ENCODE results near the gene NRP1.

Gene NRP1

GRCh38 chr10:33274096-33274785 is 60.2 kb downstream of the NRP1 start:
- Mint-ChIP-seq H3K4me3 (no peak overlapping the region), H3K9me3 (no peaks in the 10 kb centered on the region), H3K27me3 (peaks cover 57% of the 10 kb centered on the region), H3K36me3 (ENCODE audit: insufficient read depth) (no peaks in the 10 kb centered on the region), H3K27ac (ENCODE audit: low read depth) (no peak overlapping the region), H3K4me1 (no peaks in the 10 kb centered on the region)
- DNase-seq (ENCODE audit: low spot score in 2 of 2): no peak
- no peak for ATAC-seq (replicated peaks; ENCODE audit: extremely low read depth, poor library complexity, severe bottlenecking)

GRCh38 chr10:33273295-33274002 is 61.0 kb downstream of the NRP1 start:
- Mint-ChIP-seq H3K27ac (ENCODE audit: low read depth) (no peak overlapping the region), H3K27me3 (peaks cover 49% of the 10 kb centered on the region), H3K36me3 (ENCODE audit: insufficient read depth) (no peaks in the 10 kb centered on the region), H3K4me3 (no peak overlapping the region), H3K9me3 (no peaks in the 10 kb centered on the region), H3K4me1 (no peaks in the 10 kb centered on the region)
- no peak for DNase-seq (ENCODE audit: low spot score in 2 of 2)
- ATAC-seq (replicated peaks; ENCODE audit: extremely low read depth, poor library complexity, severe bottlenecking): no peak

GRCh38 chr10:33272635-33273034 is 61.8 kb downstream of the NRP1 start:
- Mint-ChIP-seq H3K27ac (ENCODE audit: low read depth) (no peak overlapping the region), H3K36me3 (ENCODE audit: insufficient read depth) (no peaks in the 10 kb centered on the region), H3K9me3 (no peaks in the 10 kb centered on the region), H3K27me3 (peaks cover 44% of the 10 kb centered on the region), H3K4me1 (no peaks in the 10 kb centered on the region), H3K4me3 (no peak overlapping the region)
- ATAC-seq (replicated peaks; ENCODE audit: extremely low read depth, poor library complexity, severe bottlenecking) (no peak), DNase-seq (ENCODE audit: low spot score in 2 of 2) (no peak)

GRCh38 chr10:33271969-33272583 is 62.4 kb downstream of the NRP1 start:
- no peak overlapping the region for H3K4me3 Mint-ChIP-seq
- ATAC-seq (replicated peaks; ENCODE audit: extremely low read depth, poor library complexity, severe bottlenecking) (no peak), DNase-seq (ENCODE audit: low spot score in 2 of 2) (no peak)
- no peaks in the 10 kb centered on the region for H3K36me3 Mint-ChIP-seq (ENCODE audit: insufficient read depth)
- H3K4me1 Mint-ChIP-seq: no peaks in the 10 kb centered on the region
- H3K27me3 Mint-ChIP-seq: peaks cover 44% of the 10 kb centered on the region
- H3K9me3 Mint-ChIP-seq: no peaks in the 10 kb centered on the region
- H3K27ac Mint-ChIP-seq (ENCODE audit: low read depth): no peak overlapping the region

- Mint-ChIP-seq H3K4me3 (no peak overlapping the region), H3K27me3 (peaks cover 44% of the 10 kb centered on the region), H3K4me1 (no peaks in the 10 kb centered on the region), H3K36me3 (ENCODE audit: insufficient read depth) (no peaks in the 10 kb centered on the region), H3K27ac (ENCODE audit: low read depth) (no peak overlapping the region), H3K9me3 (no peaks in the 10 kb centered on the region)
- DNase-seq (ENCODE audit: low spot score in 2 of 2) (no peak), ATAC-seq (replicated peaks; ENCODE audit: extremely low read depth, poor library complexity, severe bottlenecking) (no peak)
Measured at GRCh38 chr10:33270971-33271370, 63.5 kb downstream of the NRP1 start.

GRCh38 chr10:33267708-33268107 is 66.8 kb downstream of the NRP1 start:
- H3K27me3 Mint-ChIP-seq: peaks cover 26% of the 10 kb centered on the region
- ATAC-seq (replicated peaks; ENCODE audit: extremely low read depth, poor library complexity, severe bottlenecking): no peak
- no peak overlapping the region for H3K4me3 Mint-ChIP-seq
- no peak overlapping the region for H3K27ac Mint-ChIP-seq (ENCODE audit: low read depth)
- DNase-seq (ENCODE audit: low spot score in 2 of 2): no peak
- no peaks in the 10 kb centered on the region for H3K9me3 Mint-ChIP-seq
- no peaks in the 10 kb centered on the region for H3K36me3 Mint-ChIP-seq (ENCODE audit: insufficient read depth)
- H3K4me1 Mint-ChIP-seq: no peaks in the 10 kb centered on the region

- ATAC-seq (replicated peaks; ENCODE audit: extremely low read depth, poor library complexity, severe bottlenecking) (no peak), DNase-seq (ENCODE audit: low spot score in 2 of 2) (no peak)
- H3K9me3 Mint-ChIP-seq: no peaks in the 10 kb centered on the region
- peaks cover 17% of the 10 kb centered on the region for H3K27me3 Mint-ChIP-seq
- no peaks in the 10 kb centered on the region for H3K4me1 Mint-ChIP-seq
- no peaks in the 10 kb centered on the region for H3K36me3 Mint-ChIP-seq (ENCODE audit: insufficient read depth)
- no peak overlapping the region for H3K27ac Mint-ChIP-seq (ENCODE audit: low read depth)
- no peak overlapping the region for H3K4me3 Mint-ChIP-seq
Measured at GRCh38 chr10:33265621-33266020, 68.8 kb downstream of the NRP1 start.

- Mint-ChIP-seq H3K27ac (ENCODE audit: low read depth) (no peak overlapping the region), H3K27me3 (peaks cover 23% of the 10 kb centered on the region), H3K4me3 (no peak overlapping the region), H3K4me1 (no peaks in the 10 kb centered on the region), H3K36me3 (ENCODE audit: insufficient read depth) (no peaks in the 10 kb centered on the region), H3K9me3 (no peaks in the 10 kb centered on the region)
- DNase-seq (ENCODE audit: low spot score in 2 of 2): no peak
- no peak for ATAC-seq (replicated peaks; ENCODE audit: extremely low read depth, poor library complexity, severe bottlenecking)
Measured at GRCh38 chr10:33263453-33263852, 71.0 kb downstream of the NRP1 start.

- Mint-ChIP-seq H3K27ac (ENCODE audit: low read depth) (no peak overlapping the region), H3K4me3 (no peak overlapping the region), H3K4me1 (no peaks in the 10 kb centered on the region), H3K9me3 (no peaks in the 10 kb centered on the region), H3K27me3 (peaks cover 26% of the 10 kb centered on the region), H3K36me3 (ENCODE audit: insufficient read depth) (no peaks in the 10 kb centered on the region)
- no peak for ATAC-seq (replicated peaks; ENCODE audit: extremely low read depth, poor library complexity, severe bottlenecking)
- DNase-seq (ENCODE audit: low spot score in 2 of 2): no peak
Measured at GRCh38 chr10:33262871-33263270, 71.6 kb downstream of the NRP1 start.

- peaks cover 35% of the 10 kb centered on the region for H3K27me3 Mint-ChIP-seq
- H3K9me3 Mint-ChIP-seq: no peaks in the 10 kb centered on the region
- no peak for ATAC-seq (replicated peaks; ENCODE audit: extremely low read depth, poor library complexity, severe bottlenecking)
Measured at GRCh38 chr10:33260403-33261149, 73.9 kb downstream of the NRP1 start.

GRCh38 chr10:33258967-33259366 is 75.5 kb downstream of the NRP1 start:
- Mint-ChIP-seq H3K27ac (ENCODE audit: low read depth) (no peak overlapping the region), H3K36me3 (ENCODE audit: insufficient read depth) (no peaks in the 10 kb centered on the region), H3K4me3 (no peak overlapping the region), H3K9me3 (no peaks in the 10 kb centered on the region), H3K4me1 (no peaks in the 10 kb centered on the region), H3K27me3 (peaks cover 40% of the 10 kb centered on the region)
- no peak for ATAC-seq (replicated peaks; ENCODE audit: extremely low read depth, poor library complexity, severe bottlenecking)
- DNase-seq (ENCODE audit: low spot score in 2 of 2): no peak

More at GRCh38 chr10:33260403-33261149, 73.9 kb downstream of the NRP1 start:
- no peak for DNase-seq (ENCODE audit: low spot score in 2 of 2)
- Mint-ChIP-seq H3K4me3 (no peak overlapping the region), H3K4me1 (no peaks in the 10 kb centered on the region), H3K36me3 (ENCODE audit: insufficient read depth) (no peaks in the 10 kb centered on the region), H3K27ac (ENCODE audit: low read depth) (no peak overlapping the region)

- Mint-ChIP-seq H3K27ac (ENCODE audit: low read depth) (no peak overlapping the region), H3K36me3 (ENCODE audit: insufficient read depth) (no peaks in the 10 kb centered on the region), H3K9me3 (no peaks in the 10 kb centered on the region), H3K27me3 (peaks cover 47% of the 10 kb centered on the region), H3K4me1 (no peaks in the 10 kb centered on the region), H3K4me3 (no peak overlapping the region)
- no peak for ATAC-seq (replicated peaks; ENCODE audit: extremely low read depth, poor library complexity, severe bottlenecking)
- DNase-seq (ENCODE audit: low spot score in 2 of 2): no peak
Measured at GRCh38 chr10:33257439-33258080, 76.9 kb downstream of the NRP1 start.

Measured in central memory CD8-positive, alpha-beta T cell (primary cell).